Natural killer cell (primary cell): ENCODE measurements around the gene NEK3. TPM values are rescaled to one million over a fixed set of nuclear protein-coding genes. Genes with fewer than 3 reads are reported as not detected.

ENCODE experiments used
- total RNA-seq, 4 donors: library from RNA; stranded (reverse); fragments of 120-200 nt in 1 of 4; gene quantifications; one replicate each; pipeline versions ENCODE4 v1.2.3 to v1.2.4, GENCODE V29; 2013 to 2022

The NEK3 gene
- total RNA-seq, 3 donors from 2014 or later (not counting 1 experiment from before 2014, with no cell fraction given), result 7.5 to 15.2 (median 8.8) TPM

Other genes with a start within 250 kb of the NEK3 start
- under 1 TPM; 0.45 to 0.64 (median 0.58) TPM for gene ATP7B, start 148.1 kb downstream of the NEK3 start, total RNA-seq
- gene ALG11, start 147.2 kb downstream of the NEK3 start, total RNA-seq, result 10 to 100 TPM; 30.8 to 35.8 (median 35.2) TPM
- gene UTP14C, start 134.9 kb downstream of the NEK3 start, total RNA-seq, result 1 to 10 TPM; 6.2 to 9.8 (median 7.0) TPM
- gene NEK5, start 30.5 kb downstream of the NEK3 start, total RNA-seq, result under 1 TPM in 1 of 3 donors, not detected in 2; 0.13 TPM
- 1 to 10 TPM in 1 of 3 donors, under 1 TPM in 2; 0.61 to 1.2 (median 0.84) TPM for gene THSD1, start 246.6 kb upstream of the NEK3 start, total RNA-seq